ENCODE measurements around the gene FOXP1.

- no peak for TF ChIP-seq POLR2AphosphoS5 (IDR thresholded peaks at IDR 0.05; ENCODE audit: low read depth, low read length)
- no peak for TF ChIP-seq POLR2A (IDR thresholded peaks at IDR 0.05; ENCODE audit: low read depth, low read length)
- no peak for TF ChIP-seq TAF1 (IDR thresholded peaks at IDR 0.05; ENCODE audit: low read depth, low read length)
- no peak for TF ChIP-seq SPI1 (IDR thresholded peaks at IDR 0.05; ENCODE audit: low read depth, low read length)
- no peak for TF ChIP-seq PAX5 (IDR thresholded peaks at IDR 0.05; ENCODE audit: insufficient read depth, low read length, severe bottlenecking)
- no peak for TF ChIP-seq POU2F2 (IDR thresholded peaks at IDR 0.05; ENCODE audit: low read depth, low read length)
Observed at GRCh38 chr3:71148455-71149060, 435.0 kb downstream of the FOXP1 start.
